ENCODE results near the gene TEAD1.

- no peak for TF ChIP-seq CTCF (conservative IDR thresholded peaks at IDR 0.05; ENCODE audit: low read length)
- no peak for TF ChIP-seq EZH2phosphoT487 (IDR thresholded peaks at IDR 0.05; ENCODE audit: borderline replicate concordance, low read depth, low read length)
These were observed 317.2 kb downstream of the TEAD1 start for GRCh38 chr11:12991426-12991825.
